ENCODE data around the gene FOSB. TPM values are rescaled to one million over a fixed set of nuclear protein-coding genes. Genes with fewer than 3 reads are reported as not detected.
A peak's percentile ranks its signal among the peaks of the same experiment; 100 is the strongest.

Gene FOSB
- polyA plus RNA-seq, 1 experiment = 4.5 TPM

DNA sequence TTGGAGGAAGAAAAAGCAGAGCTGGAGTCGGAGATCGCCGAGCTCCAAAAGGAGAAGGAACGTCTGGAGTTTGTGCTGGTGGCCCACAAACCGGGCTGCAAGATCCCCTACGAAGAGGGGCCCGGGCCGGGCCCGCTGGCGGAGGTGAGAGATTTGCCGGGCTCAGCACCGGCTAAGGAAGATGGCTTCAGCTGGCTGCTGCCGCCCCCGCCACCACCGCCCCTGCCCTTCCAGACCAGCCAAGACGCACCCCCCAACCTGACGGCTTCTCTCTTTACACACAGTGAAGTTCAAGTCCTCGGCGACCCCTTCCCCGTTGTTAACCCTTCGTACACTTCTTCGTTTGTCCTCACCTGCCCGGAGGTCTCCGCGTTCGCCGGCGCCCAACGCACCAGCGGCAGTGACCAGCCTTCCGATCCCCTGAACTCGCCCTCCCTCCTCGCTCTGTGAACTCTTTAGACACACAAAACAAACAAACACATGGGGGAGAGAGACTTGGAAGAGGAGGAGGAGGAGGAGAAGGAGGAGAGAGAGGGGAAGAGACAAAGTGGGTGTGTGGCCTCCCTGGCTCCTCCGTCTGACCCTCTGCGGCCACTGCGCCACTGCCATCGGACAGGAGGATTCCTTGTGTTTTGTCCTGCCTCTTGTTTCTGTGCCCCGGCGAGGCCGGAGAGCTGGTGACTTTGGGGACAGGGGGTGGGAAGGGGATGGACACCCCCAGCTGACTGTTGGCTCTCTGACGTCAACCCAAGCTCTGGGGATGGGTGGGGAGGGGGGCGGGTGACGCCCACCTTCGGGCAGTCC, 5.0 kb downstream of the FOSB start:
- H3K4me3 ChIP-seq (ENCODE audit: low read depth, low read length) = peak overlapping the region; percentile 19
- no peaks in the 10 kb centered on the region for H3K27me3 ChIP-seq (ENCODE audit: control insufficient read depth, insufficient read depth, low read length)
- TF ChIP-seq CTCF (IDR thresholded peaks at IDR 0.05; ENCODE audit: insufficient read depth, low read depth, low read length) = no peak
- no peak for DNase-seq (ENCODE audit: low read depth)
- POLR2A ChIA-PET = no interaction called here
- CTCF ChIA-PET = interaction anchor here (0.6 to 23.1 kb wide), 6 partner anchors 10 to 79 kb away, joined by 3 to 764 read pairs (median 5); partner anchors contain the start of gene ERCC1
- no peaks in the 10 kb centered on the region for H3K36me3 ChIP-seq (ENCODE audit: control insufficient read depth, insufficient read depth, low read length)

GRCh38 chr19:45473367-45473681, 5.5 kb downstream of the FOSB start:
- Histone ChIP-seq H3K27me3 (ENCODE audit: control insufficient read depth, insufficient read depth, low read length) (no peaks in the 10 kb centered on the region), H3K36me3 (ENCODE audit: control insufficient read depth, insufficient read depth, low read length) (no peaks in the 10 kb centered on the region), H3K4me3 (ENCODE audit: low read depth, low read length) (no peak overlapping the region)
- no peak for TF ChIP-seq CTCF (IDR thresholded peaks at IDR 0.05; ENCODE audit: insufficient read depth, low read depth, low read length)
- CTCF ChIA-PET = interaction anchor here (1.0 to 23.1 kb wide), 4 partner anchors 11 to 79 kb away, joined by 3 to 764 read pairs (median 5); partner anchors contain the start of gene ERCC1
- DNase-seq (ENCODE audit: low read depth) = no peak
- POLR2A ChIA-PET = no interaction called here

DNA sequence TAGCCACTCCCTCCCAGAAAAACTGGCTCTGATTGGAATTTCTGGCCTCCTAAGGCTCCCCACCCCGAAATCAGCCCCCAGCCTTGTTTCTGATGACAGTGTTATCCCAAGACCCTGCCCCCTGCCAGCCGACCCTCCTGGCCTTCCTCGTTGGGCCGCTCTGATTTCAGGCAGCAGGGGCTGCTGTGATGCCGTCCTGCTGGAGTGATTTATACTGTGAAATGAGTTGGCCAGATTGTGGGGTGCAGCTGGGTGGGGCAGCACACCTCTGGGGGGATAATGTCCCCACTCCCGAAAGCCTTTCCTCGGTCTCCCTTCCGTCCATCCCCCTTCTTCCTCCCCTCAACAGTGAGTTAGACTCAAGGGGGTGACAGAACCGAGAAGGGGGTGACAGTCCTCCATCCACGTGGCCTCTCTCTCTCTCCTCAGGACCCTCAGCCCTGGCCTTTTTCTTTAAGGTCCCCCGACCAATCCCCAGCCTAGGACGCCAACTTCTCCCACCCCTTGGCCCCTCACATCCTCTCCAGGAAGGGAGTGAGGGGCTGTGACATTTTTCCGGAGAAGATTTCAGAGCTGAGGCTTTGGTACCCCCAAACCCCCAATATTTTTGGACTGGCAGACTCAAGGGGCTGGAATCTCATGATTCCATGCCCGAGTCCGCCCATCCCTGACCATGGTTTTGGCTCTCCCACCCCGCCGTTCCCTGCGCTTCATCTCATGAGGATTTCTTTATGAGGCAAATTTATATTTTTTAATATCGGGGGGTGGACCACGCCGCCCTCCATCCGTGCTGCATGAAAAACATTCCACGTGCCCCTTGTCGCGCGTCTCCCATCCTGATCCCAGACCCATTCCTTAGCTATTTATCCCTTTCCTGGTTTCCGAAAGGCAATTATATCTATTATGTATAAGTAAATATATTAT, 6.1 kb downstream of the FOSB start:
- DNase-seq (ENCODE audit: low read depth) = no peak
- H3K36me3 ChIP-seq (ENCODE audit: control insufficient read depth, insufficient read depth, low read length) = no peaks in the 10 kb centered on the region
- no peak overlapping the region for H3K4me3 ChIP-seq (ENCODE audit: low read depth, low read length)
- ChIA-PET CTCF (interaction anchor here (1.0 to 23.1 kb wide), 5 partner anchors 12 to 80 kb away, joined by 3 to 764 read pairs (median 6); partner anchors contain the start of gene ERCC1), POLR2A (no interaction called here)
- H3K27me3 ChIP-seq (ENCODE audit: control insufficient read depth, insufficient read depth, low read length) = no peaks in the 10 kb centered on the region
- no peak for TF ChIP-seq CTCF (IDR thresholded peaks at IDR 0.05; ENCODE audit: insufficient read depth, low read depth, low read length)

GRCh38 chr19:45474606-45475521, 7.1 kb downstream of the FOSB start:
- no peak for TF ChIP-seq CTCF (IDR thresholded peaks at IDR 0.05; ENCODE audit: insufficient read depth, low read depth, low read length)
- Histone ChIP-seq H3K27me3 (ENCODE audit: control insufficient read depth, insufficient read depth, low read length) (no peaks in the 10 kb centered on the region), H3K4me3 (ENCODE audit: low read depth, low read length) (no peak overlapping the region), H3K36me3 (ENCODE audit: control insufficient read depth, insufficient read depth, low read length) (no peaks in the 10 kb centered on the region)
- no peak for DNase-seq (ENCODE audit: low read depth)
- ChIA-PET CTCF (interaction anchor here (0.6 to 23.1 kb wide), 3 partner anchors 13 to 42 kb away, joined by 3 to 764 read pairs (median 50); partner anchors contain the start of gene ERCC1), POLR2A (no interaction called here)

All from BJ (cell line).